KBM-7 (cell line): ENCODE measurements around the gene SEC24B.
"Not testable (repeated sequence)": the region's sequence is repeated elsewhere in the genome, so short reads cannot be mapped to it uniquely, and the experiment has no call there.

Source experiments
- DNase-seq: peaks from one replicate; pipeline ENCODE4 v3.0.0-alpha.2; 2015
- in situ Hi-C: fragments of 300-500 bp; cut with MboI; formaldehyde crosslinking; loops from 2 replicates; pipeline ENCODE4 v1.14.3; 2020; ENCODE audit warnings: low sequenced_read_pairs, low pct_unique_long_range_greater_than_20kb, mixed read lengths

The SEC24B gene

GRCh38 chr4:109425405-109425804 lies 8.2 kb upstream of the SEC24B start:
- in situ Hi-C loops = loop anchor here (10.0 to 25.0 kb wide), 2 partner anchors 262 to 389 kb away; partner anchors contain the start of gene GAR1
- DNase-seq = no peak

- in situ Hi-C loops = loop anchor here (10.0 to 25.0 kb wide), 2 partner anchors 258 to 385 kb away; partner anchors contain the start of gene GAR1
- no peak for DNase-seq
Measured at GRCh38 chr4:109429545-109429944, 4.1 kb upstream of the SEC24B start.

- no peak for DNase-seq
- in situ Hi-C loops = loop anchor here (10.0 to 25.0 kb wide), 2 partner anchors 255 to 543 kb away; no protein-coding TSS in a partner anchor
Measured at GRCh38 chr4:109432203-109432602, 1.4 kb upstream of the SEC24B start.

GRCh38 chr4:109432696-109433095 lies 919 bp upstream of the SEC24B start:
- peak; percentile 25 for DNase-seq
- in situ Hi-C loops = loop anchor here (10.0 to 25.0 kb wide), 2 partner anchors 255 to 542 kb away; no protein-coding TSS in a partner anchor

GRCh38 chr4:109434007-109434971 lies 674 bp downstream of the SEC24B start:
- in situ Hi-C loops = loop anchor here (10.0 to 25.0 kb wide), 2 partner anchors 253 to 541 kb away; no protein-coding TSS in a partner anchor
- DNase-seq = peak; percentile 43

DNA sequence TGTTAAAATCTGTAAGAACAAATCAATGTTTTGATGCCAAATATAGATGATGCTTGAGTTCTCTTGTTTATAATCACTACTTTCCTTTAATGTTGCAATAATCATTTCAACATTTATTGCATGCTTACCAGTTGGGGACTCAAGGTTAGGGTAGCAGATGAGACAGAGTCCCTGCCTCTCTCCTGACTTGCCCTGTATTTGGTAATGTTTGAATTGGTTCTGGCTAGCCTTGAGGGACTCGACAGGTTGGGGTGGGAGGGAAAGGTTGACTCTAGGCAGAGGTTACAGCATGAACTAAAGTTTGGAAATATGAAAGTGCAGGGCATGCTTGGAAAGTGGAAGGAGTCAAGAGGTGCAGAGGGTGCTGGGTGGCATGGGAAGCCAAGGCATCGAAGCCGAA lies 2.0 kb downstream of the SEC24B start:
- in situ Hi-C loops = loop anchor here (10.0 to 25.0 kb wide), 2 partner anchors 252 to 539 kb away; no protein-coding TSS in a partner anchor
- DNase-seq = no peak

- no peak for DNase-seq
- in situ Hi-C loops = loop anchor here (10.0 to 25.0 kb wide), 2 partner anchors 251 to 538 kb away; no protein-coding TSS in a partner anchor
Measured at GRCh38 chr4:109436504-109436903, 2.9 kb downstream of the SEC24B start.

DNA sequence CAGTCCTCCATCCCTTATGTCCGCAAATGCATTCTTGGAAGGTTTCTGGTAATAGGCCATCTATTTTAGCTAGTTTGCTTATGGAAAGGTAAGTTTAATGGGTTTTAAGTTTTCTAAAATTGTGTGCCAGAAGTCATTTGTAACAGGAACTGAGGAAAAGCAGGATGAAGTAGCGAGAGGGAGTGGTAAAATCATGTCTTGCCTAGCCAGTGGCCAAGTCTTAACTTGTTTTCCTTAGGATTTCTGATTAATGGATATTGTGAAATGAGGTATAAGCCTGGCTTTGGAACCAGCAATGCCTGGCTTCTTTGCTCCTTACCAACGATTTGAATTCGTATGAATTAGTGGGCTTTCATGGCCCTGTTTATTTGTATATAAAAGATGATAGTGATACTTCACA lies 7.3 kb downstream of the SEC24B start:
- in situ Hi-C loops = loop anchor here (25.0 kb wide), 1 partner anchor 246 kb away; no protein-coding TSS in a partner anchor
- no peak for DNase-seq

DNA sequence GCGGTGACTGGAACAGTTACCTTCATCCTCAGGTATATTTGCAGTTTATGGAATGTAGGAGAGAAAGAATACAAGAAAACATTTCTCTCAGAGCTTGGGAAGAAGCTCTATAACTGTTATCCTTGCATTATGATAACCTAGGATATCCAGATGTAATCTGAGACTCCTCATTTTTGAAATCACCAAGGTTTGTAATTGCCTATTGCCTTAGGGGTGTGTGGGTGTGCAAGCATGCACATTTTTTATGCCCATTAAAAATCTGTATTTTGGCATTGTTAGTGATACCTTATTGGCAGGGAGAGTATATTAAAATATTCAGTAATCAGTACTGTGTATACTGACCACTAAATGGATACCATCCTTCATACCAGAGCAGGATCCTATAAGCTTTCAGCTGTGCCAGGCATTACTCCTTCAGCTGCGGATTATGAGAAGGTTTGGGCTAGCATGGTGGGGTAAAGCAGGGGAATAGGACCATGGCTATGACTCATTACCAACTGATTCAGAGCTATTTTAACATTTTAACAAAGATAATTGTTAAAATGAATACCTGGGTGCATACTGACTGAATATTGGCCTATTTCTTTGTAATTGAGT lies 8.3 kb downstream of the SEC24B start:
- in situ Hi-C loops = loop anchor here (25.0 kb wide), 1 partner anchor 245 kb away; no protein-coding TSS in a partner anchor
- DNase-seq = no peak

GRCh38 chr4:109444182-109444844 lies 10.7 kb downstream of the SEC24B start:
- peak; percentile 41 for DNase-seq
- in situ Hi-C loops = loop anchor here (25.0 kb wide), 1 partner anchor 243 kb away; no protein-coding TSS in a partner anchor

DNA sequence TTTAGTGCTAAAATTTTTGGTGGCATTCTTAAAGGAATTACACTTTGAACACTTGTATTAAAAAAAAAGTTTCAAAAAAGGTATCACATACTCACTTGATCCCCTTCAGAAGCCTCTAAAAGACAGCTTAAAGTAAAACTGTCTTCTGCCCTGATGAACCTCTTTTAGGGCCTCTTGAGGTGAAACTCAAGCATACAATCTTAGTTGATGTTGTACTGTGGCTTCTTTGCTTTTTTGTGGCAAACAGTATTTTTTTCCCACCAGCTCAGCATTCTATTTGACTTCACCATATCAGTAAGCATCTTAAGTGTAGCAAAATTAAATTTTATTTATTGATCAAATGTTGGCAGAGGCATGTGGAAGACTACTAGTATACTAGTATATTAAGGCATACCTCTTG lies 13.7 kb downstream of the SEC24B start:
- DNase-seq = no peak
- in situ Hi-C loops = loop anchor here (25.0 kb wide), 1 partner anchor 240 kb away; no protein-coding TSS in a partner anchor

DNA sequence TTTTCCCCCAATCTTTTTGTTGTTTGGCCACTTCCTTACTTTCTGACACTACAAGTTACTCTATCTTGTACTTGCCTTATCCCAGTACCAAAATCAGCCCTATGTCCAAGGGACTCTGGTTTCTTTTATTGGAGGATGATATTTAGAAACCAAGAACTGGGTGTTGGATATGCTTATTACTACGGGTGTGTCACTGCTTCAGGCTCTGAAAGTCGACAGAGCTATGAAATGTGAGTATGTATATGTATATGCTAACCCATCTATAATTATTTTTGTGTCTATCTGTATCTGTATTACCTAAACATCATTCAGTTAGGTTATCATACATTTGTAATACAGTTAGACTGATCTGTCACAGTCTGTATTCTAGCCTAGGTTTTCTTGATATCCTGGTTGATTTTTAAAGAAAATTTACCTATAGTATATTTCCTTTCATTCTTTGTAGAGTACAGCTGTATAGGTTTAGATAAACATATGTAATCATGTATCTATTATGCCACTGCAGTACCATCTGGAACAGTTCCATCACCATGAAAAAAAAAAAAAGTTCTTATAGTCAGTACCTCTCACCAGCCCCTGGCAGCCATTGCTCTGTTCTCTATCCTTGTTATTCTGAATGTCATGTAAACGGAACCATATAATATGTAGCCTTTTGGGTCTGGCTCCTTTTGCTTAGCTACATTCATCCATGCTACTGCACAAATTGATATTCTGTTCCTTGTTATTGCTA lies 18.1 kb downstream of the SEC24B start:
- DNase-seq = no peak
- in situ Hi-C loops = no loop called here

DNA sequence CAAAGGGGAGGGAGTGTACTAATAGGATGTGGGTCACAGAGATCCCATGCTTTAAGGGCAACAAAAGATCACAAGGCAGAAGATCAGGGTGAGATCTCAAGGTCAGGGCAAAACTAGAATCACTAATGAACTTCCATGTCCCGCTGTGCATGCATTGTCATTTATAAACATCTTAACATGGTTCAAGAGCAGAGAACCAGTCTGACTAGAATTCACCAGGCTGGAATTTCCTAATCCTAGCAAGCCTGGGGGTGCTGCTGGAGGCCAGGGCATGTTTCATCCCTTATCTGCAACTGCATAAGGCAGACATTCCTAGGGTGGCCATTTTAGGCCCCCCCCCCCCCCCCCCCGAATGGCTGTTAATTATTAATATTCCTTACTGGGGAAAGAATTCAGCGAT lies 19.5 kb downstream of the SEC24B start:
- in situ Hi-C loops = not testable (repeated sequence)

DNA sequence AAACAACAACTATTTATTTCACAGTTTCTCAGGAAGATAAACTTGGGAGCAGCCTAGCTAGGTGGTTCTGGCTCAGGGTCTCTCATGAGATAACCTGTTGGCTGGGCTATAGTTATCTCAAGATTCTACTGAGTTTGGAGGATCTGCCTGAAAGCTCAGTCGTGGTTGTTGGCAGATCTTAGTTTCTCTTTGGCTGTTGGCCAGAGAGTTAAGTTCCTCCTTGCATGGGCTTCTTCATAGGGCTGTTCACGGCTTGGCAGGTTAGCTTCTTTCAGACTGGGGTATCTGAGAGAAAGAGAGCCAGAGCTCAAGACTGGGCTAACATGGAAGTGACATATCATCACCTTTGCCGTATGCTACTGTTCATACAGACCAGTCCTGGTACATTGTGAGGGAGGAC lies 28.7 kb downstream of the SEC24B start:
- in situ Hi-C loops = no loop called here
- DNase-seq = peak; percentile 54

More for the DNA sequence above, 19.5 kb downstream of the SEC24B start:
- DNase-seq = not testable (repeated sequence)

DNA sequence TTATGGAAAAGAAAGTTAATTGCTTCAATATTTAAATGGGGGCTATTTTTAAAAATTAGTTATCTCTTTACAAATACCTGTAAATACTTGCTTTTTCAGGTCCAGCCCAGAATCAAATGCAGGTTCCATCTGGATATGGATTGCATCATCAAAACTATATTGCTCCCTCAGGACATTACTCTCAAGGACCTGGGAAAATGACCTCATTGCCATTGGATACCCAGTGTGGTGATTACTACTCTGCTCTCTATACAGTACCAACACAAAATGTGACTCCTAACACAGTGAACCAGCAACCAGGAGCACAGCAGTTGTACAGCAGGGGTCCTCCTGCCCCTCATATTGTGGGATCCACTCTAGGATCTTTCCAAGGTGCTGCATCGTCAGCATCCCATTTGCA lies 29.2 kb downstream of the SEC24B start:
- in situ Hi-C loops = no loop called here
- no peak for DNase-seq

- in situ Hi-C loops = no loop called here
- no peak for DNase-seq
Measured at GRCh38 chr4:109465069-109465468, 31.5 kb downstream of the SEC24B start.

DNA sequence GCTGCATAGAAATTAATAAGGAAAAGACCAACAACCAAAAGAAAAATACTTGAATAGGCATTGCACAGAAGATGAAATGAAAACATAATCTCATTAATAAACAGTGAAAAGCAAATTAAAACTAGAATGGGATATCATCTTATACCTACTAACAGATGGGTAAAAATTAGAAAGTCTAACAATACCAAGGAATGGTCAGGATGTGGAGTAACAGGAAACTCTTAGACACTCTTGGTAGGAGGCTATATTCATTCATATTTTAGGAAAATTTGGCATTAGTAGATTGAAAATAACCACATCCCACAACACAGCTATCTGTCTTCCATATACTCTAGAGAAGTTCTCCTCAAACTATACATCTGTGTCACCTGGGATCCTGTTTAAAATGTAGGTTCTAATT lies 36.3 kb downstream of the SEC24B start:
- DNase-seq = no peak
- in situ Hi-C loops = no loop called here

DNA sequence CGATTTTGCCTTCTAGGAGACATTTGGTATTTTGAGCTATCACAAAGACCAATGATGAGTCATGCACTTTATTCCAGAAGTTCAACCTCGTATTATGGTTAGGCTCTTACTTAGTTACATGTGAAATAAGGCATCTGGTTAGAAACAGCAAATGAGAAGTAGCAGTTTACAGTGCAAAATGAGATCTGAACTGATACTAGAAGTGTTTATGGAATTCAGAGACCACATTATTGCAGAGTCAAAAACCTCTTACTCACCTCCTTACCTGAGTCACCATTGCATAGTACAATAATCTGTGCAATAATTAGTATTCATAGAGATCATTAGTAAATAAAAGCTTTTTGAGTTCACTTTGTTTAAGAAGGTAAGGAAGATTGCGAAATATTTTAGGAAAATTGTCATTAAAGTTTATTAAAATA lies 38.7 kb downstream of the SEC24B start:
- in situ Hi-C loops = no loop called here
- peak; percentile 14 for DNase-seq
